ENCODE measurements around the gene TPSB2.
"Not testable (repeated sequence)": the region's sequence is repeated elsewhere in the genome, so short reads cannot be mapped to it uniquely, and the experiment has no call there.

TPSB2 gene

DNA sequence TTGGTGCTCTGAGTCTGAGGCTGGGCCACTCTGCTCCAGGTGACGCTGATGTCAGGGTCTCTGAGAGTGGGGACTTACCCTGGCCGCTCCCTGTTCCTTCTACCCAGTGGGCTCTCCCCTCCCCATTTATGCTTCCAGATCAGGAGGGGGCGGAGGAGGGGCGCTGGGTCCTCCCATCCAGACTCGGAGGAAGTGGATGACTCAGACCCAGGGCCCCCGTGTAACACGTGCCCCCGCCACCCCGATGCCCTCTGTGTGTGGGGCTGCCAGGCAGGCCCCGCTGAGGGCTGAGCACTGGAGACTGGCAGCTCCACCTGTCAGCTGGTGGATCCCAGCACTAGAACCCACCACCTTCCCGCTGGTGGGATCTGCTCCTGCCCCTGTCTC lies at the start of gene TPSB2:
TSS of gene TPSB2 (minus strand) at position 101 of the 387 bp plus-strand sequence. CDS start 233 bp downstream, outside the sequence.
- not testable (repeated sequence) for DNase-seq

DNA sequence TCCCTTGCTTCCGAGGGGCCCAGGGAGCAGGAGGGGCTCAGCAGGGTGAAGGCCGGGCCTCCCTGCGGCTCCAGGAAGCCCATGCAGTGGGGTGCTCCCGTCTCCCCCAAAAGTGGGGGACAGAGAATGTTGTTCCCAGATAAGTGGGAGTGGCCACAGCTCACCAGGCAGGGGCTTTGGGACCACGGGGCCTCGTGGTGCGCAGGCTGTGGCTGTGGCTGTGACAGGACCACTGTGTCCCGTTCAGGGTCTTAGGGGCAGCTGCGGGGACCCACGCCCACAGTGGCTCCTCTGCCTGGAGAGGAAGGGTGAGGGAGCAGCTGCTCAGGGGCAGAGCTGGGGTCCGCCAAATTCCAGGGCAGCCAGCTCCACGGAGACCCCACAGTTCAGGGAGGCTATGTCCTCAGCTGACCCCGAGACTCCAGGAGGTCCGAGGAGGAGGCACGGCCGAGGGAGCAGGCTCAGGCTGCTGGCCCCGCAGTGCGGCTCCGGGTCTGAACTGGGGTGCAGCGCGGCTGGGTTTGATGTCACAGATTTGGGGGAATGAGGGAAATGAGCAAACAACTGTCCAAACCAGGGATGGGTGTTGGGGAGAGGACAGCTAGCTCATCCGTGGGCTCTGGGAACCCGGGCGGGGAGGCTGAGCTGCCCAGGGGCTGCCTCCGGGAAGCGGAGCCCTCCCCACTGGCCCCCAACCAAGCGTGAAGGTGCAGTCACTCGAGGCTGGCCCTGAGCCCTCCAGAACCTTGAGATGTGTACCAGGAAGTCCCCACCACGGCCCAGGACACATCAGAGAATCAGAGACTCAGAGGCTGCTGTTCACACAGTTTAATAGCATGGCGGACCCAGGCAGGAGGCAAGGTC lies 49.3 kb upstream of the TPSB2 start:
- no peak for DNase-seq

DNA sequence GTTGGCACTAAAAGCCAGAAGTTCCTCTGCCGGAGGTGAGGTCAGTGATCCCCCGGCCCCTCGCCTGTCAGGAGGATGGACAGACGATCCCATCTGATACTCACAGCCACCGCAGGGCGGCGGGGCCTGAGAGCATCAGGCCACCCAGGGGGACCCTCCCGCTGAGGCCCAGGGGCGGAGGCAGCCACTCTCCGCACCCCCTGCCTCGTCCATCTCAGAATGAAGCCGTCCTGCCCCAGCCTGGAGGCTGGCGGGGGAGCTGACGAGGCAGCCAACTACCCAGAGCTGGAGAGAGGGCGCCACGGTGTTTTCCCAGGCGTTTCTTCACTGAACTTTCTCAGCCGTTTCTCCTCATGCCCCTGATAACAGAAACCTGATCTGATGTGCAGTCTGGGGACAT lies 48.5 kb upstream of the TPSB2 start:
- no peak for DNase-seq

DNA sequence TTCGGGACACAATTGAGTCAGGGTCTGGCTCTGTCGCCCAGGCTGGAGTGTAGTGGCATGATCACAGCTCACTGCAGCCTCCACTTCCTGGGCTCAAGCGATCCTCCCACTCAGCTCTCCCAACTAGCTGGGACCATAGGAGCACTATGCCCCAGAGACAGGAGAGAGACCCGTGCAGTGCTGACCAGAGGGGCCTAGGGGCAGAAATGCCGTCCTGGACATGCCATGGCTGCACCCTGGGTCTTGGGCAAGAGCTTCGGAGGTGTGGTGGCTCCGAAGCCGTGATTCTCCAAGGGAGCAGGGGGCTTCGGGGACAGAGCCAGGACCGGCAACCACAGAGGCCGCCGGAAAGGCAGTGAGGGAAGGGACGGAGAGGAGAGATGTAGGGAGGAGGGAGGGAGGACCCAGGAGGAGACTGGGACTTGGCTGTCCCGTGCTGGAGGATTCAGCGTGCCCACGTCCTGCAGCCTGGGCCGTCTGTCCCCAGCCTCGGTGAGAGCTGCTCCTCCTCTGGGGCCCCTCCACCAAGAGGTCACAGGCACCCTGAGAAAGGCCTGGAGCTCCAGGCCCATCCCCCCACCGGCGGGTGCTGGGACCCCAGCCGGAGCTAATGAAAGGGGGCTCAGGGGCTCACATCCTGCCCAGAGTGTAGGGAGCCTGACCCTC lies 47.8 kb upstream of the TPSB2 start:
- no peak for DNase-seq

DNA sequence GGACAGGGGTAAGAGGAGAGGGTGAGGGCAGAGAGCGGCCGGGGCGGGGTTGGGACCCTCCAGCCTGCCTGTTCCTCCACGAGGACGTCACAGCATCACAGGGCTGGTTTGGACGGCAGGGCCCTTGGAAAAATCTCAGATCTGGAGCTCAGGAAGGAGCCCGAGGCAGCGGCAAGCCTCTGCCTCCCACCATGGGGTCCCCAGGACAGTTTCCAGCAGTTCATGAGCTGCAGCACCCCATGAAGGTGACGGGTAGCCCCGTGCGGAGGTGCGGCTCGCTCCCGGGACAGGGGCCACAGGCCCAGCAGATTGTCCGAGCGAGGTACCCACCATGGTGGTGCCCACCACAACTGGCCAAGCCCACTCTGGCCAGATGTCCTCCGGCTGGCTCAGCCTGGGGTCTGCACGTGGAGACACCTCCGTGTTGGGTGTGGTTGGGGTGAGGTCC lies 47.2 kb upstream of the TPSB2 start:
- no peak for DNase-seq

DNA sequence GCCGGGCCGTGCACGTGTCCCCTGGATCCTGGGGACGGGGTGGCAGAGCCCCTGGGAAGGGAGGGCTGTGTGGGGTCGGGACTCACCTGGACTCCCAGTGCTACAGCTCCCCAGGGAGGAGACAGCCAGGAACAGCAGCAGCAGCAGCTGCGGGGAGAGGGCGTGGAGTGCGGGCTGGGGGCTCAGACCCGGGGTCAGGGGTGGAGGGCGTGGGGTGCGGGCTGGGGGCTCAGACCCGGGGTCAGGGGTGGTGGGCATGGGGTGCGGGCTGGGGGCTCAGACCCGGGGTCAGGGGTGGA lies 46.5 kb upstream of the TPSB2 start:
- DNase-seq, result no peak

DNA sequence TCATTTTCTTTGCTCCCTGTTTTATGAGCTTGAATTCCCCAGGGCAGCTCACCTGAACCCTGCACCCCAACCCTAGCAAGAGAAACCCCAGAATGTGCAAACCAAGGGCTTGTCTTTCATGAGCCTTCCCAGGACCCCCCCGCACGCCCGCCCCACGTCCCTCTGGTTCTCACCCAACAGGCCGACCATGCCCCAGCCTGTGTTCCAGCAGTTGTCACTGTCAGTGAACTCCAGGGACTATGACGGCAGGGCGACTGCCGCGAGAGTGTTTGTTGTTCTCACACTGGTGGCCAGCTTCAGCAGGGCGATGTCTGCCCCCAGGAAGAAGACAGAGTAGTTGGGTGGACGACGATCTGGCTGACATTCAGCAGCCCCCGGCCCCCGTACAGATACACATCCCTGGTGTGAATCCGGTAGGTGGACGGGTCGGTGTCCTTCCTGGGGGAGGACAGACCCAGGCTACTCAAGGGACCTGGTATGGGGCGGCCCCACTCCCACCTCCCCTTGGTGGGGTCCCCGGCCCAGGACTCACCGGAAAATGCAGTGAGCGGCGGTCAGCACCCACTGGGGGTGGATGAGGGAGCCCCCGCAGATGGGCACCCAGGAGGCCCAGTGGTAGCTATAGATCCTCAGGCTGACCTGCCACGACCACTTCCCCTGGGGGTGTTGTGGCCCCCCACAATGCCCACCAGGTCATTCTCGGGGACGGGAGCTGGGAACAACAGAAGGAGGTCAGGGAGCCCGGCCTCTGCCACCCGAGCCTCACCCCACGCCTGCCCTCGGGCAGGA lies 46.0 kb upstream of the TPSB2 start:
- DNase-seq, result no peak

DNA sequence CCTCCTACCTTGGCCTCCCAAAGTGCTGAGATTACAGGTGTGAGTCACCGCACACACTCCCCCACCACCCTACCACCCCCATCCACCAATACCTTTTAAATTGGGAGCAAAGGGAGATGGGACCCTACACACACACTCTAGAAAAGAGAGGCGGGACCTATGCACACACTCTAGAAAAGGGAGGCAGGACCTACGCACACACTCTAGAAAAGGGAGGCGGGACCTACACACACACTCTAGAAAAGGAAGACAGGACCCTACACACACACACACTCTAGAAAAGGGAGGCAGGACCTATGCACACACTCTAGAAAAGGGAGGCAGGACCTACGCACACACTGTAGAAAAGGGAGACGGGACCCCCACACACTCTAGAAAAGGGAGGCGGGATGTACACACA lies 44.8 kb upstream of the TPSB2 start:
- DNase-seq, result no peak

DNA sequence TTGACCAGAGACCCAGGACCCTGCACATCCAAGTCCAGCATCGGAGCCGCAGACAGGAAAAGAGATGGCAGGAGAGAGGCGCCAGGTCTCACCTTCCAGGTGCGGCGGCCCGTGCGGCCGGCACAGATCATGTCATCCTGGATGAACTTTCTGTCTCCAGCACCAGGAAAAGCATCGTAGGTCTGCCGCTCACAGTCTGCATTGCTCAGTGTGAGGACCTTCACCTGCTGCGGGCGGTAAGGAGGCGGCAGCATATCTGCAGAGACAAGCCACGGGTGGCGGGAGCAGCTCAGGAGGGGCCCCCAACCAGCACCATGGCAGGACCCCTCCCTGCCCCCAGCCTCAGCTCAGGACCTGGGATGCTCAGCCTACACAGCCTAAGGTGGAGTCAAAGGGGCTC lies 43.8 kb upstream of the TPSB2 start:
- DNase-seq, result no peak

DNA sequence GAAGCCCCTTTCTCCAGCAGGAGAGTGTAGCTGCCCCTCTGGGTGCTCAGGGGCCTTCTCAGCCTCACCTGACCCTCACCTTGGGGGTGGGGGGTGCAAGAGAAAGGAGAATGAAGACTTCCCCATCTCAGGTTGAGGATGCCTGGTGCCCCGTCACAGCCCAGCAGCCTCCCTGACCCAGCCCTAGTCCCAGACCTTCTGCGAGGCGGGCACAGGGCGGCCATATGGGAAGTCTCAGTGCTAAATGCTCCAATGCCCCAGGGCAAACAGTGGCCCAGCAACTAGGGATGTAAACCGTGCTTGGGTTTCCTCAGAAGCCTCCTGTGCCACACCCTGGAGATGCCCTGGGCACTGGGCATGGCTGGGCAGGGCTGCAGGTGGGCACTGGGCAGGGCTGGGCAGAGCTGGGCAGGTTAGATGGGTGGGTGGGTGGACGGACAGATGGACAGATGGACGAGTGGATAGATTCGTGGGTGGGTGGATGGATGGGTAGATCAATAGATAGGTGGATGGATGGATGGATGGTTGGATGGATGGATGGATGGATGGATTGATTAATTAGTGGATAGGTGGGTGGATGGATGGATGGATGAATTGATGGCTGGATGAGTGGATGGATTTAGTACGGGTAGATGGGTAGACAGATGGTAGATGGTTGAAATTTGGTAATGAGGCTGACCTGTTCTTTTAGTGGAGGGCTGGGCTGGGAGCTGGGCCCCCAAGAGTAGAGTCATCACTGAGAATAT lies 42.6 kb upstream of the TPSB2 start:
- no peak for DNase-seq

DNA sequence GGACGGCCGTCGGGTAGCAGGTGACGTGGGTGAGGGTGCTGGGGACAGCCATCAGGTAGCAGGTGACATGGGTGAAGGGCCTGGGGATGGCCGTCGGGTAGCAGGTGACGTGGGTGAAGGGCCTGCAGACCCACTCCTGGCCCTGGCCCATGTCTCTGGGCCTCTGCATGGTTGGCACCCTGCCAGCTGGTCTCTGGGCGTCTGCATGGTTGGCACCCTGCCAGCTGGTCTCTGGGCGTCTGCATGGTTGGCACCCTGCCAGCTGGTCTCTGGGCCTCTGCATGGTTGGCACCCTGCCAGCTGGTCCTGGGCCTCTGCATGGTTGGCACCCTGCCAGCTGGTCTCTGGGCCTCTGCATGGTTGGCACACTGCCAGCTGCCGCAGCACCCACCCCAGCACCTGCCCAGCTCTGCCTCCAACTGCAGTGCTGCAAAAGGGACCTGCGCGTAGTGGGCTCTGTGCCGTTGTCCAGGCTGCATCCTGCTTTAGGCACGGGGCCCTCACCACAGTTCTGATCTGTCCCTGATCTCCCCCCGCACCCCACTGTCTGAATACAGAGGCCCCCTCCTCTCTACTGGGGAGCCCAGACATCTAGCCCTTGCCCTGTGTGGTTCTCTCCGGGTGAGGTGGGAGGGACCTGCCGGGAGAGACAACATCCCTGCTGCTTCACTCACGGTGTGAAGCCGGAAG lies 41.9 kb upstream of the TPSB2 start:
- peak; percentile 68 for DNase-seq

DNA sequence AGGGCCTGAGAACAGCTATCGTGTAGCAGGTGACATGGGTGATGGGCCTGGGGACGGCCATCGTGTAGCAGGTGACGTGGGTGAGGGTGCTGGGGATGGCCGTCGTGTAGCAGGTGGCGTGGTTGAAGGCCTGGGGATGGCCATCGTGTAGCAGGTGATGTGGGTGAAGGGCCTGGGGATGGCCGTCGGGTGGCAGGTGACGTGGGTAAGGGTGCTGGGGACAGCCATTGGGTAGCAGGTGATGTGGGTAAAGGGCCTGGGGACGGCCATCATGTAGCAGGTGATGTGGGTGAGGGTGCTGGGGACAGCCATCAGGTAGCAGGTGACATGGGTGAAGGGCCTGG lies 41.4 kb upstream of the TPSB2 start:
- no peak for DNase-seq

DNA sequence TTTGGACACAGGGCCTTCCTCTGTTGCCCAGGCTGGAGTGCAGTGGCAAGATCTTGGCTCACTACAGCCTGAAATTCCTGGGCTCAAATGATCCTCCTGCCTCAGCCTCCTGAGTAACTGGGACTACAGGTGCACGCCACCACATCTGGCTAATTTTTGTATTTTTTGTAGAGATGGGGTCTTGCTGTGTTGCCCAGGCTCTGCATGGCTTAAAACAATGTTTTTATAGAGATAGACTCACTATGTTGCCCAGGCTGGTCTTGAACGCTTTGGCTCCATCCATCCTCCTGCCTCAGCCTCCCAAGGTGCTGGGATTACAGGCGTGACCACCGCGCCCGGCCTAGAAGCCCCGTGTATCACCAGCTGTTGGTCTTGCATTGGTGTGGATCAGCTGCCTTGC lies 39.4 kb upstream of the TPSB2 start:
- DNase-seq, result not testable (repeated sequence)

DNA sequence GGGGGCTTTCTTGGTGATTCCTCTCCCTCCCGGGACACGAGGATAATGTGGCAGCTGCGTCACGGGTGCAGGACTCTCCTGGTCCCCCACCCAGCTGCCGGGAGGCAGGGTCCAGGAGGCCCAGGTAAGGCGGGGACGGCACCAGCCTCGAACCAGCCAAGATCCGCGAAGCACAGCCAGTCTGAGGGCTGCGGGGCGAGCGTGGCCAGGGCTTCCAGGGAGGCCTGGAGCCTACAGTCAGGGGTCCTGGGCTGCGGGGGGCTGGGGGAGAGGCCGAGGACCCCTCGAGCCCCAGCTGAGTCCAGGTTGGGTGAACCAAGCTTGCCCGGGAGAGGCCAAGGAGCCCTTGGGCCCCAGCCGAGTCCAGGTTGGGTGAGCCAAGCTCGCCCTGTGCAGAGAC lies 35.8 kb upstream of the TPSB2 start:
- no peak for DNase-seq

DNA sequence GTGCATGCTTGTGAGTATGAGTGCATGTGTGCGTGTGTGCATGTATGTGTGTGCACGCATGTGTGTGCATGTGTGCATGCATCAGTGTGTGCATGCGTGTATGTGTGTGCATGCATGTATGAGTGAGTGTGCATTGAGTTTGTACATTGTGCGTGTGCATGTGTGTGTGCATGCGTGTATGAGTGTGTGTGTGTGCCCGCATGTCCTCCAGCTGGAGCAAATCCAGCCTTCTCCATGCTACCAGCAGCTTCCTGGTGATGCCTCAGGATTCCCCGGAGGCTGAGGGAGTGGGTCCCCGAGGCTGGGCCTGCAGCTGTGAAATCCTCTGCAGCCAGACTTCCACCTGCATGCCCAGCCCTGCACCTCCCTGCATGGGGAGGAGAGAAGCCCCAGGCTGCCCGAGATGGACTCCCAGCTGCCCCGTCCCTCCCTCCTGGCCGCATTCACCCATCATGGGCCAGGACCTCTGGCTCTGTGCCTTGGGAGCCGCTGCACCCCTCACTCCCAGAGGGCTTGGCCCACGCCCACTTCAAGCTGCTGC lies 35.2 kb upstream of the TPSB2 start:
- DNase-seq, result no peak

DNA sequence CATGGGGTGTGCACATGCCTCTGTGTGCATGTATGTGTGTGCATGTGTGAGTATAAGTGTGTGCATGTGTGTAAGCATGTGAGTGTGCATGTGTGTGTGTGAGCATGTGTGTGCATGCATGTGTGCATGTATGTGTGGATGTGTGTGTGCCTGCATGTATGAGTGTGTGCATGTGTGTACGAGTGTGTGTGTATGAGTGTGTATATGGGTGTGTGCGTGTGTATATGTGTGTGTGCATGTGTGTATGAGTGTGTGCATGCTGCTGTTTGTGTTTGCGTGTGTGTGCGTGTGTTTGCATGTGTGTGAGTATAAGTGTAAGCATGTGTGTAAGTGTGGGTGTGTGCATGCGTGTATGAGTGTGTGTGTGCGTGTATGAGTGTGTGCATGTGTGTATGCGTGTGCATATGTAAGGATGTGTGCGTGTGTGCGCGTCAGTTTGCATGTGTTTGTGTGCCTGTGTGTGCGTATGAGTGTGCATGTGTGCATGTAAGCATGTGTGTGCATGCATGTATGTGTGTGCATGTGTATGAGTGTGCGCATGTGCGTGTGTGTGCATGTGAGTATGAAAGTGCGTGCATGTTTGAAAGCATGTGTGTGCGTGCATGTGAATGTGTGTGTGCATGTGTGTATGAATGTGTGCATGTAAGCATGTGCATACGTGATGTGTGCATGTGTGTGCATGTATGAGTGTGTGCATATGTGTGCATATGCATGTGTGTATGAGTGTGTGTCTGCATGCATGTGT lies 34.5 kb upstream of the TPSB2 start:
- no peak for DNase-seq

DNA sequence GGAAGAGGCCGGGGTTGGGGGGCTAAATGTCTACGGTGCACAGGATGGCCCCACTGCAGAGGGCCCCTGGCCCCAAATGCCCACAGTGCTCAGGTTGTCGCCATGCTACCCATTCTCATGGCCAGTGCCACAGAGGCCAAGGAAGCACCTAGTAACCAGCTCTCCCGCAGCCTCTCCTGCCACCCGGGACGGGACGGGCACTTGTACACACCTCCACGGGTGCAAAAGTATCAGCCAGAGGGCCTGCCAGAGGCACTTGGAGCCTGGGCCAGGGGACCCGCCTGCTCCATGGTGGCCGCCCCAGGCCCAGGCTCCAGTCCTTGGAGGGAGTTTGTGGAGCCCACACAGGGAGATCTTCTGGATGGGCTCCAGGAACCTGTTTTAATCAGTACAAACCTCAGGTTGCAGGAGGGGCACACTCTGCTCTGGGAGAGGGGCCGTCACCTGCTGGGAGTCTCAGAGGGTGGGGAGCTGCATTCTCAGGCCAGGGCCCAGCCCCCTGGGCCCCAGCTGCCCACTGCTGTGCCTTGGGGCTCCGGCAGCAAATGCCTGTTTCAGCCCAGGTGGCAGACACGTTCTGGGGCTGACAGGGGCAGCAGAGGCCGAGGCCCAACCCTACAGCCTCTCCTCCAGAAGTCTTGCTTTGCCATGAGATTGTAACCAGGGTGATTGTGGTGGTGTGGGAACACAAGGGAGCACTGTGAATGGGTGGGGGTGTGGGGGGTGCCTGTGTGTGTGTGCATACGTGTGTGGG lies 33.8 kb upstream of the TPSB2 start:
- DNase-seq, result no peak

DNA sequence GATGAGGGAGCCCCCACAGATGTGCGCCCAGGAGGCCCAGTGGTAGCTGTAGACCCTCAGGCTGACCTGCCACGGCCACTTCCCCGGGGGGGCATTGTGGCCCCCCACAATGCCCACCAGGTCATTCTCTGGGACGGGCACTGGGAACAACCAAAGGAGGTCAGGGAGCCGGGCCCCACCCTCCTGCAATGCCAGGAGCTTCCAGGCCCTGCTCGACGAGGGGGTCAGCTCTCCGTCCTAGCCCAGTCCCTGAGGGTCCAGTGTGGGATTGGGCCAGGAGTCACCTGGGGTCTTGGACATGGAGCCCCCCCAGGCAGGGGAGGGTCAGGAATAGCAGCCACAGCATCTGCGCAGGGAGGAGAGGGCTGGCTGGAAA lies 32.9 kb upstream of the TPSB2 start:
- no peak for DNase-seq

DNA sequence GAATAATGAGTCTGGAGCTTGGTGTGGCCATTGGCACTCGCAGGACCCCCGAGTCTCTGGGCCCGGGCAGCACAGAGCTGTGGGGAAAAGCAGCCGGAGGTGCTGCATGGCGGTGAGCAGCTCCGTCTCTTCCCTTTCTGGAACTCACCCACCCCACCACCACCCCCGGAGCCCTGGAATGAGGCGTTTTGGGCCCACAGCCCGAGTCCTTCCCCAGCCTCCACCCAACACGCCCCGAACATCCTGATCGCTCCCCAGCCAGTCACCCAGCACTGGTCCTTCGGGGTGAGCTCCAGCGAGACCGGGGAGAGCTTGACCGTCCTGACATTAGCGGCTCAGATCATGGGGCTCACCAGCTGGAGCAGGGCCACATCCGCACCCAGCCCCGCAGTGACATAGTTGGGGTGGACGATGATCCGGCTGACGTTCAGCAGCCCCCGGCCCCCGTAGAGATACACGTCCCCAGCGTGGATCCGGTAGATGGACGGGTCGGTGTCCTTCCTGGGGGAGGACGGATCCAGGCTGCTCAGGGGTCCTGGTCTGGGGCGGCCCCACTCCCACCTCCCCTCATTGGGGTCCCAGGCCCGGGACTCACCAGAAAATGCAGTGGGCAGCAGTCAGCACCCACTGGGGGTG lies 32.3 kb upstream of the TPSB2 start:
- DNase-seq, result no peak
